Natural killer cell treated with Interleukin-12 subunit alpha and Interleukin-12 subunit beta and Interleukin-15 and Interleukin-18, amount 100 ng/mL, for 72 hours (primary cell): ENCODE measurements around the gene ZNF273. TPM values are rescaled to one million over a fixed set of nuclear protein-coding genes. Genes with fewer than 3 reads are reported as not detected.

Experiments used
- ATAC-seq, 2 donors: fragments of 150-1000 bp; cut with Tn5 transposase in 1 of 2; sonication (Bioruptor Pico), chemical (Tn5 transposase) in 1 of 2; 2 replicates each; pipeline ENCODE4 v1.10.0; 2021
- DNase-seq: peaks from one replicate; pipeline ENCODE4 v3.0.0; 2022; ENCODE audit warnings: low spot score
- H3K27ac Mint-ChIP-seq, 2 donors: 1 replicate in 1 of 2; 2 replicates in 1 of 2; pipeline ENCODE4 v1.8.0; 2022; ENCODE audit warnings: mixed read lengths in 2 of 2, mild to moderate bottlenecking in 1 of 2, moderate library complexity in 1 of 2
- H3K27me3 Mint-ChIP-seq, 2 donors: 1 replicate in 1 of 2; 2 replicates in 1 of 2; pipeline ENCODE4 v1.8.0; 2022; ENCODE audit warnings: mixed read lengths in 2 of 2
- H3K36me3 Mint-ChIP-seq: one replicate; pipeline ENCODE4 v1.8.0; 2022; ENCODE audit warnings: mixed read lengths
- H3K4me1 Mint-ChIP-seq, 2 donors: 1 replicate in 1 of 2; 2 replicates in 1 of 2; pipeline ENCODE4 v1.8.0; 2022; ENCODE audit warnings: low read depth in 2 of 2, mixed read lengths in 2 of 2, mild to moderate bottlenecking in 1 of 2
- H3K4me3 Mint-ChIP-seq: one replicate; pipeline ENCODE4 v1.8.0; 2022; ENCODE audit warnings: mixed read lengths
- H3K9me3 Mint-ChIP-seq: 2 replicates; pipeline ENCODE4 v1.8.0; 2022; ENCODE audit warnings: mixed read lengths
- total RNA-seq, 2 donors: library from RNA; stranded (reverse); gene quantifications; one replicate each; pipeline ENCODE4 v1.2.3, GENCODE V29; 2022

ZNF273 gene
- total RNA-seq, 2 donors from 2014 or later: 5.5 to 6.3 TPM

DNA sequence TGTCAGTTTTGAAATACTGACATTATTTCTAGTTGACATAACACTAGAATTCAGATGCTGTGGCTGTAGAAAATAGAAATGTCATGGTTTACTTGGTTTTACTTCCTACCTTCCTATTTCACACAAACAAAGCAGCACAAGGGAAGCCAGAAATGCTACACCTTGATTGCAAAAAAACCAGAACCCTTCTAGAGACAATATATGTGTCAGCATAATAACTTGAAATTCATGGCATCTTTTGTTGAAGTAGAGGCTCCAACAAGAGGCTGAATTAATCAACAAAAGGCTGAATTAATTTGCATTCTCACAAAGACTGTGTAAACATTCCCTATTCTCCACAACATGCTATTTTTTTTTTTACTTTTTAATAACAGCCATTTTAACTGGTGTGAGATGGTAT lies 62.5 kb downstream of the ZNF273 start:
- H3K4me1 Mint-ChIP-seq: no peaks in the 10 kb centered on the region
- no peaks in the 10 kb centered on the region for H3K27me3 Mint-ChIP-seq
- peaks cover 16% of the 10 kb centered on the region for H3K9me3 Mint-ChIP-seq
- no peak for ATAC-seq
- no peak overlapping the region for H3K4me3 Mint-ChIP-seq
- H3K36me3 Mint-ChIP-seq: peaks cover 26% of the 10 kb centered on the region
- H3K27ac Mint-ChIP-seq: no peak overlapping the region
- DNase-seq: no peak

DNA sequence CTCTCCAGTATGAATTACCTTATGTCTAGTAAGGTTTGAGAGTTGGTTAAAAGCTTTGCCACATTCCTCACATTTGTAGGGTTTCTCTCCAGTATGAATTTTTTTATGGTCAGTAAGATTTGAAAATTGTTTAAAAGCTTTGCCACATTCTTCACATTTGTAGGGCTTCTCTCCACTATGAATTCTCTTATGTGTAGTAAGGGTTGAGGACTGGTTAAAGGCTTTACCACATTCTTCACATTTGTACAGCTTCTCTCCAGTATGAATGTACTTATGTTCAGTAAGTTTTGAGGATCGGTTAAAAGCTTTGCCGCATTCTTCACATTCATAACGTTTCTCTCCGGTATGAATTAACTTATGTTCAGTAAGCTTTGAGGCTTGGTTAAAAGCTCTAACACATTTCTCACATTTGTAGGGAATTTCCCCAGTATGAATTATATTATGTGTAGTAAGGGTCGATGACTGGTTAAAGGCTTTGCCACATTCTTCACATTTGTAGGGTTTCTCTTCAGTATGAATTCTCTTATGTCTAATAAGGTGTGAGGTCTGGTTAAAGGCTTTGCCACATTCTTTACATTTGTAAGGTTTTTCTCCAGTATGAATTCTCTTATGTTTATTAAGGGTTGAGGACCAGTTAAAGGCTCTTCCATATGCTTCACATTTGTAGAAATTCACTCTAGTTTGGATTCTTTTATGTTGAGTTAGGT lies 75.6 kb downstream of the ZNF273 start:
- peaks cover 19% of the 10 kb centered on the region for H3K9me3 Mint-ChIP-seq
- no peak overlapping the region for H3K4me3 Mint-ChIP-seq
- peaks cover 70% of the 10 kb centered on the region for H3K36me3 Mint-ChIP-seq
- no peaks in the 10 kb centered on the region for H3K27me3 Mint-ChIP-seq
- DNase-seq (no peak), ATAC-seq (no peak)
- H3K27ac Mint-ChIP-seq: no peak overlapping the region
- no peaks in the 10 kb centered on the region for H3K4me1 Mint-ChIP-seq

Other genes with a start within 250 kb of the ZNF273 start
- gene ZNF107, start 237.1 kb upstream of the ZNF273 start, total RNA-seq: 10 to 100 TPM in 1 of 2 donors, 1 to 10 TPM in 1; 7.9 to 16.8 TPM
- gene ZNF138, start 108.8 kb upstream of the ZNF273 start, total RNA-seq: 10 to 100 TPM in 1 of 2 donors, 1 to 10 TPM in 1; 7.2 to 11.6 TPM
- 10 to 100 TPM in 1 of 2 donors, 1 to 10 TPM in 1; 8.0 to 14.2 TPM for gene ZNF117, start 87.8 kb downstream of the ZNF273 start, total RNA-seq
- gene ERV3-1, start 103.4 kb downstream of the ZNF273 start, total RNA-seq: 10 to 100 TPM; 12.4 to 16.0 TPM